Measurements from ENCODE around the gene ACOX3. TPM values are rescaled to one million over a fixed set of nuclear protein-coding genes. Genes with fewer than 3 reads are reported as not detected.

Gene ACOX3
- total RNA-seq, 1 donor from 2014 or later, result 44.1 TPM

DNA sequence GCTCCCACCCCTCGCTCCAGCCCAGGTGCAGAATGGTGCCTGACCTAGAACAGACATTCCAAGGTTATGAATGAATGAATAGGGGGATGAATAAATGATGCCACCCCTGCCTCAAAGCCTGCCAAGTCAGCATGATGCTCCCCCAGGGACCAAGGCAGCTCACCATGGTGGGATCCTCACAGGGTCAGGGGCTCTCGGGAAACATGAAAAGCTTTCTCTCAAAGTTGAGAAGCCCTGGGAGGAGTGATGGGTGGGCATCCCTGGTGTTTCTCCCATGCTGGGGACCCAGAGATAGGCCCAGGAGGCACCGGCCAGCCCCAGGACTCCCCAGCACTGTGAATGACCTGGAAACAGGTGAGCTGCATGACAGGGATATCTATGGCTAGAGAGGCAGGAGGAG, 112.1 kb downstream of the ACOX3 start:
- no peak for DNase-seq (ENCODE audit: low spot score)
- Mint-ChIP-seq H3K4me1 (ENCODE audit: unreplicated experiment) (no peaks in the 10 kb centered on the region), H3K4me3 (ENCODE audit: unreplicated experiment) (no peak overlapping the region), H3K9me3 (ENCODE audit: unreplicated experiment) (no peaks in the 10 kb centered on the region), H3K27ac (ENCODE audit: unreplicated experiment) (no peak overlapping the region), H3K27me3 (ENCODE audit: unreplicated experiment) (peaks cover 2% of the 10 kb centered on the region), H3K36me3 (ENCODE audit: low read depth, unreplicated experiment) (peaks cover 4% of the 10 kb centered on the region)
- TF ChIP-seq, protein P1, sequence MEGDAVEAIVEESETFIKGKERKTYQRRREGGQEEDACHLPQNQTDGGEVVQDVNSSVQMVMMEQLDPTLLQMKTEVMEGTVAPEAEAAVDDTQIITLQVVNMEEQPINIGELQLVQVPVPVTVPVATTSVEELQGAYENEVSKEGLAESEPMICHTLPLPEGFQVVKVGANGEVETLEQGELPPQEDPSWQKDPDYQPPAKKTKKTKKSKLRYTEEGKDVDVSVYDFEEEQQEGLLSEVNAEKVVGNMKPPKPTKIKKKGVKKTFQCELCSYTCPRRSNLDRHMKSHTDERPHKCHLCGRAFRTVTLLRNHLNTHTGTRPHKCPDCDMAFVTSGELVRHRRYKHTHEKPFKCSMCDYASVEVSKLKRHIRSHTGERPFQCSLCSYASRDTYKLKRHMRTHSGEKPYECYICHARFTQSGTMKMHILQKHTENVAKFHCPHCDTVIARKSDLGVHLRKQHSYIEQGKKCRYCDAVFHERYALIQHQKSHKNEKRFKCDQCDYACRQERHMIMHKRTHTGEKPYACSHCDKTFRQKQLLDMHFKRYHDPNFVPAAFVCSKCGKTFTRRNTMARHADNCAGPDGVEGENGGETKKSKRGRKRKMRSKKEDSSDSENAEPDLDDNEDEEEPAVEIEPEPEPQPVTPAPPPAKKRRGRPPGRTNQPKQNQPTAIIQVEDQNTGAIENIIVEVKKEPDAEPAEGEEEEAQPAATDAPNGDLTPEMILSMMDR (IDR thresholded peaks at IDR 0.05; ENCODE audit: unreplicated experiment), result no peak

DNA sequence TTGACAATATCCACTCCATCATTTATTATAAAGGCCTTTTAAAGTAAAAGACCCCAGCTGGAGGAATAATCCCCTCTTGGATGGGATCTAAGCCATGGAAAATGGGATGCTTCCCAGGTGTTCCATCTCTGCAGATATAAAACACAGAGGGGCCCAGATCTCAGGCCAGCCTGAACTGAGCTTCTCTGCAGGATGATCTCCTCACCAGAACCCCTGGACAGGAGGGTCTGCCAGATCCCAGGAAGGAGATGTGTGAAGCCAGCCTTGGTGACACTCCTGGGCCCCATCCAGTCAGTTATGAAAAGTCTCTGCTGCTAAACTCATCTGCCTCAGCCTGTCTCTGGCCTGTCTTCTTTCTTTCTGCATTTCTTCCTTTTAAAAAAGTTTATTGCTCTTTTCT, 114.3 kb downstream of the ACOX3 start:
- TF ChIP-seq, protein P1 (IDR thresholded peaks at IDR 0.05; ENCODE audit: unreplicated experiment), result no peak
- DNase-seq (ENCODE audit: low spot score), result no peak
- Mint-ChIP-seq H3K27me3 (ENCODE audit: unreplicated experiment) (peaks cover 2% of the 10 kb centered on the region), H3K36me3 (ENCODE audit: low read depth, unreplicated experiment) (peaks cover 4% of the 10 kb centered on the region), H3K4me1 (ENCODE audit: unreplicated experiment) (no peaks in the 10 kb centered on the region), H3K4me3 (ENCODE audit: unreplicated experiment) (no peak overlapping the region), H3K9me3 (ENCODE audit: unreplicated experiment) (no peaks in the 10 kb centered on the region), H3K27ac (ENCODE audit: unreplicated experiment) (no peak overlapping the region)

DNA sequence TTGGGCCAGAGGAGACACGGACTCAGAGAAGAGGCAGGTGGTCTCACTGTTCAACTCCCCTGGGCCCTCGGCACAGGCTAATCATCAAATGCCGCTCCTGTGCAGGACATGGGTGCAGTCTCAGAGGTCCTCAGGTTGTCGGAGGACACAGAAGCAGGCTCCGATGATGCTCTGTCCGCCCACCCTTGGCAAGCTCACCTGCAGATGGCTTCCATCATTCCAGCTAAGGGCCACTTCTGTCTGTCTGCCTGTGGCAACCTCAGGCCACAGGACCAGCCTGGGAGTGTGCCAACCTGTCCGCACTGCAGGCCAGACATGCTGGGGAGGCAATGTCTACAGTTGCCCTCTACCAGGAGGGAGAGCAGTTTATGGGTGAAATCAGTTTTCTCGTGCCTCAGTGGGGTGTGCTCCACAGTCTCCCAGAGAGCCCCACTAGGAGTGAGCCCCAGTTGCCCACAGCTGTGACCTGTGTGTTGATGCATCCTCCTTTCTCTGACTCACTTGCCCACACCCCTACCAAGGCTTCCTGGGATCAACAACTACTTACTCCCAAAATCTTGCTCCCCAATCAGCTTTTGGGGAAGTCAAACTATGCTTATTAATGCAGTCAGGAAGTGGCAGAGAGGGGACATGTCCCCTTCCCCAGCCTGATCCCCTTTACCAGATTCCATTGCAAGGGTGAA, 115.1 kb downstream of the ACOX3 start:
- Mint-ChIP-seq H3K36me3 (ENCODE audit: low read depth, unreplicated experiment) (peaks cover 4% of the 10 kb centered on the region), H3K27me3 (ENCODE audit: unreplicated experiment) (peaks cover 2% of the 10 kb centered on the region), H3K9me3 (ENCODE audit: unreplicated experiment) (no peaks in the 10 kb centered on the region), H3K4me1 (ENCODE audit: unreplicated experiment) (no peaks in the 10 kb centered on the region), H3K27ac (ENCODE audit: unreplicated experiment) (no peak overlapping the region), H3K4me3 (ENCODE audit: unreplicated experiment) (no peak overlapping the region)
- TF ChIP-seq, protein P1 (IDR thresholded peaks at IDR 0.05; ENCODE audit: unreplicated experiment), result no peak
- DNase-seq (ENCODE audit: low spot score), result no peak

DNA sequence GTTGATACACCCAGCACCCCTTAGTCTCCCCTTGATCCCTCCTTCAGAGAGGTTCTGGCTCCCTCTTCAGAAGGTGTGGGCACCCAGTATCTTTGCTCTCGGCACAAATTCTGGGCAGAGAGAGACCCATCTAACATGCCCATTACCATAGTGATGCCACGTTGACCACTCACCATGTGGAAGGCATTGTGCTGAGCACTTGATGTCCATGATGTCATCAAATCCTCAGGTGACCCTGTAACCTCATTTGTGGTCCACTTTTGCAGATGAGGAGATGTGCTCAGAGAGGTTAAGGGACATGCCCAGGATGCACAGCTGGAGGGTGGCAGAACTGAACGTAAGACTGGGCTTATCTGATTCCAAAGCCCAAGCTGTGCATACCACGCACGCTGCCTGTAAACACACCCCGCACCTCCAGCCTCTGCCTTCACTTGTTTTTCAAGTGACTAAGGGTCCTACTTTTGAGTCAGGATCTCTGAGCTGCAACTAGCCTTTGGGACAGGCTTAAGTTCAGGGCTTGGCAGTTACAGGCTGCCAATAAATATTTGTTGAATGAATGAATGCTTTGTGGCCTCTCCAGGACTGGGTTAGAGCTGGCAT, 115.8 kb downstream of the ACOX3 start:
- no peak for DNase-seq (ENCODE audit: low spot score)
- H3K4me3 Mint-ChIP-seq (ENCODE audit: unreplicated experiment), result no peak overlapping the region
- H3K27me3 Mint-ChIP-seq (ENCODE audit: unreplicated experiment), result peaks cover 2% of the 10 kb centered on the region
- no peak overlapping the region for H3K27ac Mint-ChIP-seq (ENCODE audit: unreplicated experiment)
- H3K4me1 Mint-ChIP-seq (ENCODE audit: unreplicated experiment), result no peaks in the 10 kb centered on the region
- no peaks in the 10 kb centered on the region for H3K9me3 Mint-ChIP-seq (ENCODE audit: unreplicated experiment)
- peaks cover 4% of the 10 kb centered on the region for H3K36me3 Mint-ChIP-seq (ENCODE audit: low read depth, unreplicated experiment)
- TF ChIP-seq, protein P1 (IDR thresholded peaks at IDR 0.05; ENCODE audit: unreplicated experiment), result no peak

DNA sequence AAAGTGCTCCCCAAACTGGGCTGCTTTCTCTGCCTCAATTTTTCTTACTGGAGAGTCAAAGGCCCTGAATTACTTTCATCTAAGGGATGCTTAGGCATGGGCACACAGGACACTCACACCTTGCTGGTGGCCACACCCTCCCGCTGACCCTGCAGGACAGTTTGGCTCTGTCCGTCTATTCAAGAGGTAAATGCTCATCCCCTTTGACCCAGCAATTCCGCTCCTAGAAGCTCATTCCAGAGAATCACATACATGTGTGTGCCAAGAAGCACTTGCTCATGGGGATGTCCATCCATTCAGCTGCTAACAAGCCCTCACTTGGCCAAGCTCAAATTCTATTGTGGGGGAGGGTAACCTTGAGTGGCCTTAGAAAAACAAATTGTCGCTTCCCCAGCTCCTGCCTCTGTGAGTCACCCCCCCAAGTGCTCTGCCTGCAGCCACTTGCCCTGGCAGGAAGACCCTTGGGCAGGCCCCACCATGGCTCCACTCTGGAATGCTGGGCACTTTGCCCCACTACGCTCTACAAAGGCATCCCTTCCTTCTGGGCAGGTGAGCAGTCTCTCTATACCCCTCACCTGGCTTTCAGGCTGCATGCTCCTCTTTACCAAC, 116.5 kb downstream of the ACOX3 start:
- DNase-seq (ENCODE audit: low spot score), result no peak
- H3K4me1 Mint-ChIP-seq (ENCODE audit: unreplicated experiment), result no peaks in the 10 kb centered on the region
- no peak overlapping the region for H3K4me3 Mint-ChIP-seq (ENCODE audit: unreplicated experiment)
- H3K36me3 Mint-ChIP-seq (ENCODE audit: low read depth, unreplicated experiment), result peaks cover 4% of the 10 kb centered on the region
- no peaks in the 10 kb centered on the region for H3K9me3 Mint-ChIP-seq (ENCODE audit: unreplicated experiment)
- TF ChIP-seq, protein P1 (IDR thresholded peaks at IDR 0.05; ENCODE audit: unreplicated experiment), result no peak
- H3K27ac Mint-ChIP-seq (ENCODE audit: unreplicated experiment), result no peak overlapping the region
- peaks cover 2% of the 10 kb centered on the region for H3K27me3 Mint-ChIP-seq (ENCODE audit: unreplicated experiment)
